Parathyroid adenoma (tissue), 2 donors: Measurements from ENCODE around the gene LRRC8B.

Source experiments
- H2AFZ ChIP-seq: fragments of 300-600 bp; sonication (generic); one replicate; pipeline ENCODE4 v1.7.0; 2017; ENCODE audit warnings: antibody characterized with exemption, mild to moderate bottlenecking
- H3K27ac ChIP-seq: fragments of 300-600 bp; sonication (generic); one replicate; pipeline ENCODE4 v1.7.0; 2017
- H3K27me3 ChIP-seq: fragments of 300-600 bp; sonication (generic); one replicate; pipeline ENCODE4 v1.7.0; 2017; ENCODE audit warnings: low read length; ENCODE audit not compliant: control insufficient read depth, insufficient read depth
- H3K36me3 ChIP-seq: fragments of 300-600 bp; sonication (generic); one replicate; pipeline ENCODE4 v1.7.0; 2017; ENCODE audit warnings: low read length; ENCODE audit not compliant: control insufficient read depth, insufficient read depth
- H3K4me1 ChIP-seq: fragments of 300-600 bp; sonication (generic); one replicate; pipeline ENCODE4 v1.7.0; 2017; ENCODE audit warnings: control low read depth
- H3K4me2 ChIP-seq: fragments of 300-600 bp; sonication (generic); one replicate; pipeline ENCODE4 v1.7.0; 2017; ENCODE audit warnings: low read length
- H3K4me3 ChIP-seq: fragments of 300-600 bp; sonication (generic); one replicate; pipeline ENCODE4 v1.7.0; 2017; ENCODE audit warnings: low read depth, low read length
- H3K79me2 ChIP-seq: fragments of 300-600 bp; sonication (generic); one replicate; pipeline ENCODE4 v1.7.0; 2017; ENCODE audit warnings: control low read depth
- H3K9ac ChIP-seq: fragments of 300-600 bp; sonication (generic); one replicate; pipeline ENCODE4 v1.7.0; 2017; ENCODE audit warnings: mild to moderate bottlenecking
- H3K9me3 ChIP-seq: fragments of 300-600 bp; sonication (generic); one replicate; pipeline ENCODE4 v1.7.0; 2017; ENCODE audit warnings: low read length; ENCODE audit not compliant: control insufficient read depth
- TF ChIP-seq, protein P1 (sequence below): fragments of 300-600 bp; sonication (generic); IDR thresholded peaks from one replicate; pipeline ENCODE4 v1.7.0; 2017; ENCODE audit warnings: antibody characterized with exemption, mild to moderate bottlenecking
- donor health status: primary hyperparathyroidism.

The LRRC8B gene

DNA sequence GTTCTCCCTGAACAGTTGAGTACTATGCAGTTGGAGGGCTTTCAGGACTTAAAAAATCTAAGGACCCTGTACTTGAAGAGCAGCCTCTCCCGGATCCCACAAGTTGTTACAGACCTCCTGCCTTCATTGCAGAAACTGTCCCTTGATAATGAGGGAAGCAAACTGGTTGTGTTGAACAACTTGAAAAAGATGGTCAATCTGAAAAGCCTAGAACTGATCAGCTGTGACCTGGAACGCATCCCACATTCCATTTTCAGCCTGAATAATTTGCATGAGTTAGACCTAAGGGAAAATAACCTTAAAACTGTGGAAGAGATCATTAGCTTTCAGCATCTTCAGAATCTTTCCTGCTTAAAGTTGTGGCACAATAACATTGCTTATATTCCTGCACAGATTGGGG is 59.6 kb downstream of the LRRC8B start:
- H3K27ac ChIP-seq: no peak overlapping the region
- H3K4me1 ChIP-seq: no peaks in the 10 kb centered on the region
- H3K4me2 ChIP-seq: no peak overlapping the region
- H3K9ac ChIP-seq: no peak overlapping the region
- TF ChIP-seq, protein P1, sequence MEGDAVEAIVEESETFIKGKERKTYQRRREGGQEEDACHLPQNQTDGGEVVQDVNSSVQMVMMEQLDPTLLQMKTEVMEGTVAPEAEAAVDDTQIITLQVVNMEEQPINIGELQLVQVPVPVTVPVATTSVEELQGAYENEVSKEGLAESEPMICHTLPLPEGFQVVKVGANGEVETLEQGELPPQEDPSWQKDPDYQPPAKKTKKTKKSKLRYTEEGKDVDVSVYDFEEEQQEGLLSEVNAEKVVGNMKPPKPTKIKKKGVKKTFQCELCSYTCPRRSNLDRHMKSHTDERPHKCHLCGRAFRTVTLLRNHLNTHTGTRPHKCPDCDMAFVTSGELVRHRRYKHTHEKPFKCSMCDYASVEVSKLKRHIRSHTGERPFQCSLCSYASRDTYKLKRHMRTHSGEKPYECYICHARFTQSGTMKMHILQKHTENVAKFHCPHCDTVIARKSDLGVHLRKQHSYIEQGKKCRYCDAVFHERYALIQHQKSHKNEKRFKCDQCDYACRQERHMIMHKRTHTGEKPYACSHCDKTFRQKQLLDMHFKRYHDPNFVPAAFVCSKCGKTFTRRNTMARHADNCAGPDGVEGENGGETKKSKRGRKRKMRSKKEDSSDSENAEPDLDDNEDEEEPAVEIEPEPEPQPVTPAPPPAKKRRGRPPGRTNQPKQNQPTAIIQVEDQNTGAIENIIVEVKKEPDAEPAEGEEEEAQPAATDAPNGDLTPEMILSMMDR: no peak
- no peaks in the 10 kb centered on the region for H3K36me3 ChIP-seq
- no peaks in the 10 kb centered on the region for H3K9me3 ChIP-seq
- H3K4me3 ChIP-seq: no peak overlapping the region
- H2AFZ ChIP-seq: no peak overlapping the region
- no peaks in the 10 kb centered on the region for H3K79me2 ChIP-seq
- H3K27me3 ChIP-seq: no peaks in the 10 kb centered on the region

DNA sequence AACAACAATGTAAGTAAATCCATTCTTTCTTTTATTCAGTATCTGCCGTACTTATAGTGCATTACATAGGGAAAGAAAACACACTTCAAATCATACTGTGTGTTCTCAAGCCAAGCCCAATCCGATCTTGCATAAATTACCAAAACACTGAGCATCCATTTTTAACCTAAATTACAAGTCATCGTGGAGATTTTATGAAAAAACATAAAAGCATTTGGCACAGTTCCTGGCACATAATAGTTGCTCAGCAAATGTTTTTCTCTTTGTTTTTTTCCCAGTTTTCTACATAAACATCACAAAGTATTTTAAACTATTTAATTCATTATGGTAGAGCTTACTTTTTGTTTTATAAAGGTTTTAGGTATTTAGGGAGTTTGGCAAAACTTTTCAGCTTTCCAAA is 60.2 kb downstream of the LRRC8B start:
- Histone ChIP-seq H3K9ac (no peak overlapping the region), H3K4me1 (no peaks in the 10 kb centered on the region), H3K4me2 (no peak overlapping the region), H3K27me3 (no peaks in the 10 kb centered on the region), H3K27ac (no peak overlapping the region), H3K79me2 (no peaks in the 10 kb centered on the region), H3K9me3 (no peaks in the 10 kb centered on the region), H3K4me3 (no peak overlapping the region), H3K36me3 (no peaks in the 10 kb centered on the region), H2AFZ (no peak overlapping the region)
- TF ChIP-seq, protein P1: no peak

DNA sequence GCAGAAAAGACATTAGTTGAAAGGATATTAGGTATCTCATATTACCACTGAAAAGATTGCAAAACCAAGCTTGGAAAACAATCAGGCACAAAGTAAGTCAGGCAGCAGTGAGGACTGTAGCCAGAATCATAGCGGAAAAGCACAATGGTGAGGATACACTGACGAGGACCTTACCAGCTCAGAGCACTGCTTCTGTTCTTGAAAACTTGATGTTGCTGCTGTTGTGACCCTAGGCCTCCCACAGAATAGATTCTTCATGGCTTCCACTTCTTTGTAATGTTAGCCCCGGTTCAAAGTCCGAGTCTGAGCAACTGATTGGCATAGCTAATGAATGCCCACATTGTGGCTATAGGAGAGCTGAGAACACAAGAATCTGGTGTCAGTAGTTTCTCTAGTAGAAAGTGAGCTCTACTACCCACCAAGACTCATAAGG is 63.1 kb downstream of the LRRC8B start:
- no peaks in the 10 kb centered on the region for H3K27me3 ChIP-seq
- no peak overlapping the region for H2AFZ ChIP-seq
- no peaks in the 10 kb centered on the region for H3K36me3 ChIP-seq
- H3K4me2 ChIP-seq: no peak overlapping the region
- no peak overlapping the region for H3K27ac ChIP-seq
- no peak overlapping the region for H3K9ac ChIP-seq
- H3K79me2 ChIP-seq: no peaks in the 10 kb centered on the region
- H3K4me3 ChIP-seq: no peak overlapping the region
- no peaks in the 10 kb centered on the region for H3K4me1 ChIP-seq
- TF ChIP-seq, protein P1: no peak
- no peaks in the 10 kb centered on the region for H3K9me3 ChIP-seq

DNA sequence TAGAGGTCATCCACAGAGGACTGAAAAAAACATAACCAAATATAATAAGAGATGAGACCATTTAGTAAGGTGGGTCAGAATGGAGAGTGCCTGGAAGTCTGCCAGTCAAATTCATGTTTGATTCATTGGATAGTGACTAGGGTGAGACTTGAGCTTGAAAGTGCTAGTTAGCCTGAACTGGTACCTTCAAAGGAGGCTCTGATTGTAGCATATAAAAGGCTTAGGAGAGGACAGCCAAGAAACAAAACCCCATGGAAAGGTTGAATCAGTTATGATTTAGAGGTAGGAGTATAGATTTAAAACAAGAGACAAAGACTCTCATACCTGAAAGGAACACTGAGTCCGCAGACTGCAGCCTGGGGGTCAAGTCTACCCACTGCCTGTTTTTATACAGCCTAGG is 63.9 kb downstream of the LRRC8B start:
- H3K4me3 ChIP-seq: no peak overlapping the region
- H3K4me2 ChIP-seq: no peak overlapping the region
- no peak overlapping the region for H3K9ac ChIP-seq
- H2AFZ ChIP-seq: no peak overlapping the region
- no peaks in the 10 kb centered on the region for H3K4me1 ChIP-seq
- no peak overlapping the region for H3K27ac ChIP-seq
- TF ChIP-seq, protein P1: no peak
- H3K79me2 ChIP-seq: no peaks in the 10 kb centered on the region
- H3K27me3 ChIP-seq: no peaks in the 10 kb centered on the region
- no peaks in the 10 kb centered on the region for H3K36me3 ChIP-seq
- no peaks in the 10 kb centered on the region for H3K9me3 ChIP-seq

DNA sequence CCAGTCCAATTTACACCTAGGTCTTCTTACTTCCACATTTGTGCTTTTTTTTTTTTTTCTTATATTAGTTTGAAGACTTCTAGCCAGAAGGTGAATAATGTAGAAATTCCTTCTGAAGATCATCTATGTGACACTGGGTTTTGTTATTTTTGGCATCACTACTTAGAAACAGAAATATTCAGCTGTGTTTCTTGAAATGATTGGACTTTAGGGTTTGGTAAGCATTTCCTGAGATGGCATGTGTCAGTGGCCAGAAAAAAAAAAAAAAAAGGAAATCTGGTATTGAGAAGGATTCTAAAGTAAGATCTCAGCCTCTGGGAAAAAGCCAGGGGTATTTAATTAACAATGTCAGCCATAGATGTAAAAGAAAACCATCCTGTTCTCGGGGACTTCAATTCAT is 64.9 kb downstream of the LRRC8B start:
- no peaks in the 10 kb centered on the region for H3K27me3 ChIP-seq
- no peak overlapping the region for H3K4me2 ChIP-seq
- no peak overlapping the region for H3K9ac ChIP-seq
- no peak overlapping the region for H2AFZ ChIP-seq
- no peak overlapping the region for H3K27ac ChIP-seq
- TF ChIP-seq, protein P1: no peak
- H3K4me3 ChIP-seq: no peak overlapping the region
- H3K4me1 ChIP-seq: no peaks in the 10 kb centered on the region
- H3K79me2 ChIP-seq: no peaks in the 10 kb centered on the region
- no peaks in the 10 kb centered on the region for H3K36me3 ChIP-seq
- no peaks in the 10 kb centered on the region for H3K9me3 ChIP-seq
